Measurements from ENCODE around the gene PXMP4.

The PXMP4 gene

DNA sequence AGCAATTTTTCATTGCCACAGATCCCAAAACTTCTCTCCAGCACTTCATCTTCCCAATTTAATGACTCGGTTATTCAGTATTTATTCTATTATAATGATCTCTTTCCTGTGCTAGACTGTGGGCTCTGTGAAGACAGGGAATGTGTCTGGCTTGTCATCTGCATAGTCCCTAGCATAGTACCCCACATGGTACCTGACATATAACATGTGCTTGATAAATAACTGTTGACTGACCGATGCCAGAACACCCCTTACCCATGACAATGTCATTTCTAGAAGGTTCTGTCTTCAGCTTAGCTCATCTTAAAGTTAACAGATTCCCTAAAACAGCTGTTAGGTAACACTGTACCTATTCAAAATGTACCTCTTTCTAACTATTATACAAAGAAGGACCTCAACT is 3.6 kb downstream of the PXMP4 start:
- in situ Hi-C loops (cut with MboI; ENCODE audit: low sequenced_read_pairs, unreplicated experiment) = no loop called here
- DNase-seq (ENCODE audit: low spot score) = no peak
- TF ChIP-seq, protein P1, sequence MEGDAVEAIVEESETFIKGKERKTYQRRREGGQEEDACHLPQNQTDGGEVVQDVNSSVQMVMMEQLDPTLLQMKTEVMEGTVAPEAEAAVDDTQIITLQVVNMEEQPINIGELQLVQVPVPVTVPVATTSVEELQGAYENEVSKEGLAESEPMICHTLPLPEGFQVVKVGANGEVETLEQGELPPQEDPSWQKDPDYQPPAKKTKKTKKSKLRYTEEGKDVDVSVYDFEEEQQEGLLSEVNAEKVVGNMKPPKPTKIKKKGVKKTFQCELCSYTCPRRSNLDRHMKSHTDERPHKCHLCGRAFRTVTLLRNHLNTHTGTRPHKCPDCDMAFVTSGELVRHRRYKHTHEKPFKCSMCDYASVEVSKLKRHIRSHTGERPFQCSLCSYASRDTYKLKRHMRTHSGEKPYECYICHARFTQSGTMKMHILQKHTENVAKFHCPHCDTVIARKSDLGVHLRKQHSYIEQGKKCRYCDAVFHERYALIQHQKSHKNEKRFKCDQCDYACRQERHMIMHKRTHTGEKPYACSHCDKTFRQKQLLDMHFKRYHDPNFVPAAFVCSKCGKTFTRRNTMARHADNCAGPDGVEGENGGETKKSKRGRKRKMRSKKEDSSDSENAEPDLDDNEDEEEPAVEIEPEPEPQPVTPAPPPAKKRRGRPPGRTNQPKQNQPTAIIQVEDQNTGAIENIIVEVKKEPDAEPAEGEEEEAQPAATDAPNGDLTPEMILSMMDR (IDR thresholded peaks at IDR 0.05; ENCODE audit: borderline replicate concordance, control extremely low read depth, extremely low read depth, insufficient read depth, missing control alignments) = no peak

DNA sequence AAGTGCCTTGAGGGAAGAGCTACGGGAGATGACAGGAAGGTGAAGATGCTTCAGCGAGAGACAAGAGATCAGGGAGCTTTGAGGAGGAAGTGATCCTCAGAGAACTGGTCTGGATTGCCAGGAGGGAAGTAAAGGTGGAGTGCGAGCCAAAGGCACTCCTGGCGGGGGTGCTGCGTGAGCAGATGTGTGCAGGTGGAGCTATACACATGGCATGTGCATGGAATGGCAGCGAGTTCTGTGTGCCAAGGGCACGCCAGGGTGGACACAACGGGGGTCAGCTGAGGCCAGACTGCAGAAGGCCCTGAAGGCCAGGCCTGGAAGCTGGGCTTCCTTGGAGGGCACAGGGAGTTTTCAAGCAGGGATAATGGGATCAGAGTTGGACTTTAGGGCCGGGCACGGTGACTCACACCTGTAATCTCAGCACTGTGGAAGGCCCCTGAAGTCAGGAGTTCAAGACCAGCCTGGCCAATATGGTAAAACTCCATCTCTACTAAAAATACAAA is 6.2 kb downstream of the PXMP4 start:
- in situ Hi-C loops (cut with MboI; ENCODE audit: low sequenced_read_pairs, unreplicated experiment) = no loop called here
- TF ChIP-seq, protein P1 (IDR thresholded peaks at IDR 0.05; ENCODE audit: borderline replicate concordance, control extremely low read depth, extremely low read depth, insufficient read depth, missing control alignments) = no peak
- DNase-seq (ENCODE audit: low spot score) = no peak

DNA sequence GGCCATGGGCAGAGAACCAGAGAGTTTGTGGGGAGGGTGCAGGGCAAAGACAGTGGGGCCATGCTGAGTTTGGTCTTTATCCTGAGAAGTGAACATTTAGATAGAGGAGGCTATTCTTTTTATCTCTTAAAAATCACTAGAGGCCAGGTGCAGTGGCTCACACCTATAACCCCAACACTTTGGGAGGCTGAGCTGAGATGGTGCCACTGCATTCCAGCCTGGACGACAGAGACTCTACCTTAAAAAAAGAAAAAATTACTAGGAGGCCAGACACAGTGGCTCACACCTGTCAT is 8.7 kb downstream of the PXMP4 start:
- TF ChIP-seq, protein P1 (IDR thresholded peaks at IDR 0.05; ENCODE audit: borderline replicate concordance, control extremely low read depth, extremely low read depth, insufficient read depth, missing control alignments) = no peak
- DNase-seq (ENCODE audit: low spot score) = no peak
- in situ Hi-C loops (cut with MboI; ENCODE audit: low sequenced_read_pairs, unreplicated experiment) = no loop called here

DNA sequence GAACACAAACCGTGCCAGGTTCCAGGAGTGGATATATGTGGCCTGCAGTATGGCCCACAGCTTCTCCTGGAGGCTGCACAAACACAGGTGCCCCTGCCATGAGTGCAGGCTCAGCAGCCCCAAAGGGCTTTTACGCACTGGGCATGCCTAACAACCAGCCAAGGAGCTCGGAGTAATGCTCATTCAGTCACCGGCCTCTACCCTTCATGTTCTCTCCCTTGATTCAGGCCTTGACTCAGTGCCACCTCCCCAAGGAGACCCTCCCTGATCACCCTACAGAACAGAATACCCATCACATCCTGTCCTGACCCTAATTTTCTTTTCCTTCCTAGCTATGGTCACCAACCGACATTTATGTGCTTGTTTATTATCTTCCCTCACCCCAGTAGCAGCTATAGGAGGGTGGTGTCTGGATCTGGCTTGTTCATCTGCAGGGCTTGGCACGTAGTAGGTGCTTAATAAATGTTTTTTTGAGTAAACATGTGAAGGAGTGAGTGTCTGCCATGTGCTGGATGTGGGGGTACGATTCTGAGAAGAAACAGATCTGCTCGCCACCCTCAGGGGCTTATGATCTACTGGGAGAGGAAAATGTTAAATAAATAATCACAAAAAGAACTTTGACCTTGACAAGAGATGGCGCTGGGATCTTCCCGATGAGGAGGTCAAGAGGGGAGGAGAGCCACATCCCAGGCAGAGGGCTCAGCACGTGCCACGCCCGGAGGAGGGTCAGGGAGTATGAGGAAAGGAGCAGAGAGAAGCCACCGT is 9.2 kb downstream of the PXMP4 start:
- TF ChIP-seq, protein P1 (IDR thresholded peaks at IDR 0.05; ENCODE audit: borderline replicate concordance, control extremely low read depth, extremely low read depth, insufficient read depth, missing control alignments) = no peak
- DNase-seq (ENCODE audit: low spot score) = no peak
- in situ Hi-C loops (cut with MboI; ENCODE audit: low sequenced_read_pairs, unreplicated experiment) = no loop called here

DNA sequence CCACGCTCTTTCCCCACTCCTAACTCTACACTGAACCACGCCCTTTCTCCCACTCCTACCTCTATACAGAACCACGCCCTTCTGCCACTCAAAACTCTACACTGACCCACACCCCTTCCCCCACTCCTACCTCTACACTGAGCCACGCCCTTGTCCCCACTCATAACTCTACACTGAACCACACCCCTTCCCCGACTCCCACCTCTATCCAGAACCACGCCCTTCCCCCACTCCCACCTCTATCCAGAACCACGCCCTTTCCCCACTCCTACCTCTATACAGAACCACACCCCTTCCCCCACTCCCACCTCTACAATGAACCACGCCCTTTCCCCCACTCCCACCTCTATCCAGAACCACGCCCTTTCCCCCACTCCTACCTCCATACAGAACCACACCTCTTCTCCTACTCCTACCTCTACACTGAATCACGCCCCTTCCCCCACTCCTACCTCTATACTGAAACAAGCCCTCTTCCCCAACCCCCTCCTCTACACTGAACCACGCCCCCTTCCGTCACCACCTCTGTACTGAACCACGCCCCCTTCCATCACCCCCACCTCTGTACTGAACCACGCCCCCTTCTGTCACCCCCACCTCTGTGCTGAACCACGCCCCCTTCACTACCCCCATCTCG is 10.1 kb downstream of the PXMP4 start:
- TF ChIP-seq, protein P1 (IDR thresholded peaks at IDR 0.05; ENCODE audit: borderline replicate concordance, control extremely low read depth, extremely low read depth, insufficient read depth, missing control alignments) = no peak
- in situ Hi-C loops (cut with MboI; ENCODE audit: low sequenced_read_pairs, unreplicated experiment) = no loop called here
- no peak for DNase-seq (ENCODE audit: low spot score)

DNA sequence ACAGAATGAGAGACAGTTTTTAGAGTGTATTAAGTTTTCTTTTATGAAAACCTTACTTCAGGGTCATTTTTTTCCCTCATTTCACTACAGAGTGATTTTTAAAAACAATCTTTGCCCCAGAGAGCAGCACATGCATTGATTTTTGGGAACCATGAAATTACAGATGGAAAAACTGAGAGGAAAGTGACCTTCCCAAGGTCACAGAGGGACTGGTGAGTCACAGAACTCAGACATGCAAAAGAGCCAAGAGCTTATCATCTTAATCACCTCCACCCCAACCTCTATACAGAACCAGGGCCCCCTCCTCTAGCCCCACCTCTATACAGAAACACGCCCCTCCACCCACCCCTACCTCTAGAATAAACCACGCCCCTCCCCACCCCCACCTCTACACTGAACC is 10.7 kb downstream of the PXMP4 start:
- TF ChIP-seq, protein P1 (IDR thresholded peaks at IDR 0.05; ENCODE audit: borderline replicate concordance, control extremely low read depth, extremely low read depth, insufficient read depth, missing control alignments) = no peak
- no peak for DNase-seq (ENCODE audit: low spot score)
- in situ Hi-C loops (cut with MboI; ENCODE audit: low sequenced_read_pairs, unreplicated experiment) = no loop called here
